MM.1S (cell line): Measurements from ENCODE around the gene CNTNAP2.

Experiments used
- DNase-seq: peaks from one replicate; pipeline ENCODE4 v3.0.0-alpha.2; 2015
- H2AFZ ChIP-seq: fragments of 300-600 bp; sonication (generic); 2 replicates; pipeline ENCODE4 v1.6.0; 2016; ENCODE audit warnings: antibody characterized with exemption, low read length
- H3F3A ChIP-seq: fragments of 300-600 bp; sonication (generic); 2 replicates; pipeline ENCODE4 v1.6.1; 2016; ENCODE audit warnings: mild to moderate bottlenecking, antibody characterized with exemption, low read length, moderate library complexity, mixed read lengths; ENCODE audit not compliant: insufficient read depth
- H3K27ac ChIP-seq: fragments of 300-600 bp; sonication (generic); 2 replicates; pipeline ENCODE4 v1.5.1; 2016; ENCODE audit warnings: mild to moderate bottlenecking, low read length
- H3K27me3 ChIP-seq: fragments of 300-600 bp; sonication (generic); replicated peaks from 2 replicates; pipeline ENCODE4 v1.6.0; 2016; ENCODE audit warnings: low read length; ENCODE audit not compliant: insufficient read depth
- H3K36me3 ChIP-seq: fragments of 300-600 bp; sonication (generic); replicated peaks from 2 replicates; pipeline ENCODE4 v1.6.1; 2016; ENCODE audit warnings: mild to moderate bottlenecking, low read length, mixed read lengths; ENCODE audit not compliant: insufficient read depth
- H3K4me1 ChIP-seq: fragments of 300-600 bp; sonication (generic); 2 replicates; pipeline ENCODE4 v1.6.1; 2016; ENCODE audit warnings: low read length, mixed read lengths
- H3K4me2 ChIP-seq: fragments of 300-600 bp; sonication (generic); 2 replicates; pipeline ENCODE4 v1.6.0; 2016; ENCODE audit warnings: low read depth, low read length
- H3K4me3 ChIP-seq: fragments of 300-600 bp; sonication (generic); 2 replicates; pipeline ENCODE4 v1.5.1; 2016; ENCODE audit warnings: low read length, mixed read lengths
- H3K79me2 ChIP-seq: fragments of 300-600 bp; sonication (generic); 2 replicates; pipeline ENCODE4 v1.6.1; 2016; ENCODE audit warnings: mixed run types, low read length, mixed read lengths
- H3K9ac ChIP-seq: fragments of 300-600 bp; sonication (generic); 2 replicates; pipeline ENCODE4 v1.6.1; 2016; ENCODE audit warnings: low read length, mixed read lengths
- H3K9me2 ChIP-seq: fragments of 300-600 bp; sonication (generic); replicated peaks from 2 replicates; pipeline ENCODE4 v1.6.1; 2016; ENCODE audit warnings: mild to moderate bottlenecking, low read length, mixed read lengths; ENCODE audit not compliant: insufficient read depth
- H3K9me3 ChIP-seq: fragments of 300-600 bp; sonication (generic); replicated peaks from 2 replicates; pipeline ENCODE4 v1.6.1; 2016; ENCODE audit warnings: mild to moderate bottlenecking, low read length, mixed read lengths; ENCODE audit not compliant: insufficient read depth
- H4K20me1 ChIP-seq: fragments of 300-600 bp; sonication (generic); 2 replicates; pipeline ENCODE4 v1.6.1; 2016; ENCODE audit warnings: mild to moderate bottlenecking, low read length, moderate library complexity, mixed read lengths; ENCODE audit not compliant: insufficient read depth
- CTCF ChIP-seq: fragments of 300-600 bp; sonication (generic); IDR thresholded peaks from 2 replicates; pipeline ENCODE4 v1.5.1; 2016; ENCODE audit warnings: antibody characterized with exemption, low read length, mixed read lengths
- EZH2 ChIP-seq: fragments of 300-600 bp; sonication (generic); optimal IDR thresholded peaks from 2 replicates; pipeline ENCODE3; 2017; ENCODE audit warnings: low read depth, mild to moderate bottlenecking, antibody characterized with exemption, low read length, mixed read lengths
- EZH2phosphoT487 ChIP-seq: fragments of 300-600 bp; sonication (generic); IDR thresholded peaks from 2 replicates; pipeline ENCODE4 v1.6.1; 2018; ENCODE audit warnings: antibody characterized with exemption, low read length

Gene CNTNAP2

GRCh38 chr7:146725520-146725919, 608.9 kb downstream of the CNTNAP2 start:
- no peaks in the 10 kb centered on the region for H3K4me1 ChIP-seq
- DNase-seq = no peak
- no peaks in the 10 kb centered on the region for H4K20me1 ChIP-seq
- no peak overlapping the region for H2AFZ ChIP-seq
- no peaks in the 10 kb centered on the region for H3K79me2 ChIP-seq
- H3K4me3 ChIP-seq = no peak overlapping the region
- H3K27me3 ChIP-seq = no peaks in the 10 kb centered on the region
- H3K9me3 ChIP-seq = no peaks in the 10 kb centered on the region
- no peak overlapping the region for H3K27ac ChIP-seq
- no peak for TF ChIP-seq EZH2
- no peak for TF ChIP-seq EZH2phosphoT487
- no peak for TF ChIP-seq CTCF
- no peak overlapping the region for H3K9ac ChIP-seq
- H3K4me2 ChIP-seq = no peak overlapping the region
- no peaks in the 10 kb centered on the region for H3K9me2 ChIP-seq
- no peaks in the 10 kb centered on the region for H3K36me3 ChIP-seq
- H3F3A ChIP-seq = no peaks in the 10 kb centered on the region

GRCh38 chr7:146728141-146728540, 611.5 kb downstream of the CNTNAP2 start:
- no peaks in the 10 kb centered on the region for H3K9me3 ChIP-seq
- H3K27me3 ChIP-seq = no peaks in the 10 kb centered on the region
- H3K4me1 ChIP-seq = no peaks in the 10 kb centered on the region
- no peaks in the 10 kb centered on the region for H3K9me2 ChIP-seq
- H3K4me3 ChIP-seq = no peak overlapping the region
- TF ChIP-seq CTCF = no peak
- TF ChIP-seq EZH2phosphoT487 = no peak
- no peak for TF ChIP-seq EZH2
- no peaks in the 10 kb centered on the region for H4K20me1 ChIP-seq
- H3K36me3 ChIP-seq = no peaks in the 10 kb centered on the region
- H3K9ac ChIP-seq = no peak overlapping the region
- no peaks in the 10 kb centered on the region for H3K79me2 ChIP-seq
- no peaks in the 10 kb centered on the region for H3F3A ChIP-seq
- no peak for DNase-seq
- H2AFZ ChIP-seq = no peak overlapping the region
- H3K27ac ChIP-seq = no peak overlapping the region
- no peak overlapping the region for H3K4me2 ChIP-seq

GRCh38 chr7:146728611-146729010, 612.0 kb downstream of the CNTNAP2 start:
- Histone ChIP-seq H3K27me3 (no peaks in the 10 kb centered on the region), H3K9me3 (no peaks in the 10 kb centered on the region), H3K9me2 (no peaks in the 10 kb centered on the region), H2AFZ (no peak overlapping the region), H4K20me1 (no peaks in the 10 kb centered on the region), H3K4me2 (no peak overlapping the region), H3K9ac (no peak overlapping the region), H3K4me3 (no peak overlapping the region), H3K4me1 (no peaks in the 10 kb centered on the region), H3K36me3 (no peaks in the 10 kb centered on the region), H3K27ac (no peak overlapping the region), H3K79me2 (no peaks in the 10 kb centered on the region), H3F3A (no peaks in the 10 kb centered on the region)
- TF ChIP-seq EZH2 = no peak
- no peak for TF ChIP-seq CTCF
- TF ChIP-seq EZH2phosphoT487 = no peak
- DNase-seq = no peak

GRCh38 chr7:146731185-146731584, 614.6 kb downstream of the CNTNAP2 start:
- Histone ChIP-seq H4K20me1 (no peaks in the 10 kb centered on the region), H3K4me3 (no peak overlapping the region), H3K27ac (no peak overlapping the region), H3K27me3 (no peaks in the 10 kb centered on the region), H3K4me1 (no peaks in the 10 kb centered on the region), H3K9me2 (no peaks in the 10 kb centered on the region), H3F3A (no peaks in the 10 kb centered on the region), H3K79me2 (no peaks in the 10 kb centered on the region), H3K9me3 (no peaks in the 10 kb centered on the region), H3K4me2 (no peak overlapping the region), H3K36me3 (no peaks in the 10 kb centered on the region), H3K9ac (no peak overlapping the region), H2AFZ (no peak overlapping the region)
- TF ChIP-seq CTCF (no peak), EZH2phosphoT487 (no peak), EZH2 (no peak)
- DNase-seq = no peak
